ENCODE measurements around the gene NUPR1.
"Not testable (repeated sequence)": the region's sequence is repeated elsewhere in the genome, so short reads cannot be mapped to it uniquely, and the experiment has no call there.

Gene NUPR1

GRCh38 chr16:28526201-28527099, 12.3 kb downstream of the NUPR1 start:
- DNase-seq = no peak

GRCh38 chr16:28524681-28525171, 14.0 kb downstream of the NUPR1 start:
- no peak for DNase-seq

GRCh38 chr16:28522792-28523191, 16.0 kb downstream of the NUPR1 start:
- no peak for DNase-seq

- no peak for DNase-seq
Observed at GRCh38 chr16:28521436-28521835, 17.3 kb downstream of the NUPR1 start.

GRCh38 chr16:28520672-28521071, 18.1 kb downstream of the NUPR1 start:
- DNase-seq = no peak

GRCh38 chr16:28514246-28514645, 24.5 kb downstream of the NUPR1 start:
- no peak for DNase-seq

GRCh38 chr16:28513484-28514181, 25.1 kb downstream of the NUPR1 start:
- DNase-seq = no peak

GRCh38 chr16:28511801-28512789, 26.7 kb downstream of the NUPR1 start:
- DNase-seq = no peak

- DNase-seq = no peak
Observed at GRCh38 chr16:28511031-28511430, 27.7 kb downstream of the NUPR1 start.

GRCh38 chr16:28505489-28506137, 33.2 kb downstream of the NUPR1 start:
- DNase-seq = no peak

- DNase-seq = no peak
Observed at GRCh38 chr16:28504707-28505404, 33.9 kb downstream of the NUPR1 start.

- DNase-seq = no peak
Observed at GRCh38 chr16:28503470-28504259, 35.1 kb downstream of the NUPR1 start.

GRCh38 chr16:28502290-28502689, 36.5 kb downstream of the NUPR1 start:
- DNase-seq = no peak

GRCh38 chr16:28501258-28502232, 37.2 kb downstream of the NUPR1 start:
- no peak for DNase-seq

- DNase-seq = not testable (repeated sequence)
Observed at GRCh38 chr16:28500476-28501180, 38.1 kb downstream of the NUPR1 start.

GRCh38 chr16:28499854-28500253, 38.9 kb downstream of the NUPR1 start:
- DNase-seq = no peak

- no peak for DNase-seq
Observed at GRCh38 chr16:28498666-28499381, 40.0 kb downstream of the NUPR1 start.

Measured in right forelimb (tissue), 1 donor.